ENCODE measurements around the gene ELMO2.

The ELMO2 gene

GRCh38 chr20:46365487-46366220, 40.8 kb downstream of the ELMO2 start:
- TF ChIP-seq SPI1 (IDR thresholded peaks at IDR 0.05; ENCODE audit: borderline replicate concordance, low read depth) (no peak), REST (IDR thresholded peaks at IDR 0.05; ENCODE audit: insufficient replicate concordance, low read depth) (no peak), GABPA (IDR thresholded peaks at IDR 0.05; ENCODE audit: low read depth) (no peak)
- H3K27ac ChIP-seq (replicated peaks), result no peak overlapping the region; the same call in 1 of the 2 replicates
- H3K27me3 ChIP-seq (ENCODE audit: insufficient read depth, poor library complexity, severe bottlenecking), result no peaks in the 10 kb centered on the region
- DNase-seq (ENCODE audit: low read depth in 1 of 2, low spot score in 1 of 2), result no peak
- H3K4me3 ChIP-seq (replicated peaks; ENCODE audit: insufficient read depth, low read length), result no peak overlapping the region

- TF ChIP-seq CTCF (IDR thresholded peaks at IDR 0.05; ENCODE audit: insufficient read depth, low read length) (no peak), SPI1 (IDR thresholded peaks at IDR 0.05; ENCODE audit: borderline replicate concordance, low read depth) (no peak), GABPA (IDR thresholded peaks at IDR 0.05; ENCODE audit: low read depth) (no peak), REST (IDR thresholded peaks at IDR 0.05; ENCODE audit: insufficient replicate concordance, low read depth) (no peak), POLR2AphosphoS5 (IDR thresholded peaks at IDR 0.05; ENCODE audit: low read depth) (no peak)
- Histone ChIP-seq H3K4me3 (replicated peaks; ENCODE audit: insufficient read depth, low read length) (peak overlapping the region; percentile 94), H3K27ac (replicated peaks) (peak overlapping the region; percentile 96), H3K27me3 (ENCODE audit: insufficient read depth, poor library complexity, severe bottlenecking) (no peaks in the 10 kb centered on the region)
- no peak for DNase-seq (ENCODE audit: low read depth in 1 of 2, low spot score in 1 of 2)
Measured at GRCh38 chr20:46364670-46365486, 41.5 kb downstream of the ELMO2 start.

DNA sequence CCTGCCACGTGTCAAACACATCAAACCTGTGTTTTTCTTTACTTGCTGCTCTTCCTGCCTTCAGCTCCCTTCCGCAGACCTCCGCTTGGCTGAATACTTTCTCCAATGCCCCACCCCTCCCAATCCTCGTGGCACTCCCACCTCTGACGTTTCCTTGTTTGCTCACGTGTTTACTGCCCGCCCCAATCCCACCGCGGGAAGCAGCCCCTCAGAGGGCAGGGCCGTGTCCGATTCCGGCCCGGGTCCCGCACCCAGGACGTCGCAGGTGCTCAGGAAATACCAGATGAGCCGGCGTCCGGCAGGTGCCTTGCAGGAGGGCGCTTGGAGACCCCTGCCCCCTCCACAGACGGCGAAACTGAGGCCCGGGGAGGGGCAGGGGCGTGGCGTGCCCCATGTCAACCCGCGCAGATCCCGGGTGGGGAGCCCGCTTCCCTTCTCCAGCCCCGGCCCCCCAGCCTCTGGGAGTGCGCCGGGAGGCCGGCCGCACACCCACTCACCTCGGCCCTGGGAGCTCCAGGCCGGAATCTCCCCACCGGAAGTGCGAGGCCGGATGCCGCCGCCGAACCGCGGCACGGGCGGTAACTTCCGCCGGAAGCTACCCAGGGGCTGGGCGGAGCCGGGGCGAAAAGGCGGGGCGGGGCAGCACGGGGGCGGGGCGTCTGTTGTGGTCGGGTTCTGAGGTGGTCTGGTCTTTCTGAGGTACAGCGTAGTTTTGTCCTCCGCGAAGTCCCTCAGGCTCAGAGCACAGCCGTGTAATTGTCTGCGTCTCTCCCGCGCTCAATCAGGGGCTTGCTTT, 42.3 kb downstream of the ELMO2 start:
- DNase-seq (ENCODE audit: low read depth in 1 of 2, low spot score in 1 of 2), result peak; percentile 85 to 89
- peak overlapping the region; percentile 96 for H3K27ac ChIP-seq (replicated peaks)

More for the DNA sequence above, 42.3 kb downstream of the ELMO2 start:
- Histone ChIP-seq H3K27me3 (ENCODE audit: insufficient read depth, poor library complexity, severe bottlenecking) (no peaks in the 10 kb centered on the region), H3K4me3 (replicated peaks; ENCODE audit: insufficient read depth, low read length) (peak overlapping the region; percentile 94)
- TF ChIP-seq CTCF (IDR thresholded peaks at IDR 0.05; ENCODE audit: insufficient read depth, low read length) (no peak), REST (IDR thresholded peaks at IDR 0.05; ENCODE audit: insufficient replicate concordance, low read depth) (peak; percentile 52), POLR2AphosphoS5 (IDR thresholded peaks at IDR 0.05; ENCODE audit: low read depth) (peak; percentile 72), GABPA (IDR thresholded peaks at IDR 0.05; ENCODE audit: low read depth) (peak; percentile 96)
